ENCODE measurements around the gene NADSYN1. TPM values are rescaled to one million over a fixed set of nuclear protein-coding genes. Genes with fewer than 3 reads are reported as not detected.

The NADSYN1 gene
- polyA plus RNA-seq, 1 donor from 2014 or later, result 66.9 TPM

- no peak overlapping the region for H2AFZ ChIP-seq (ENCODE audit: low read depth, low read length)
- no peaks in the 10 kb centered on the region for H3K36me3 ChIP-seq (ENCODE audit: insufficient read depth, low read length)
Observed at GRCh38 chr11:71476031-71476430, 23.0 kb downstream of the NADSYN1 start.

GRCh38 chr11:71476926-71477640 is 24.1 kb downstream of the NADSYN1 start:
- Histone ChIP-seq H3K4me2 (ENCODE audit: low read length) (no peak overlapping the region), H4K20me1 (ENCODE audit: insufficient read depth) (no peaks in the 10 kb centered on the region), H3K79me2 (replicated peaks; ENCODE audit: insufficient read depth, low read length) (no peaks in the 10 kb centered on the region), H3K9me2 (ENCODE audit: insufficient read depth, low read length) (no peaks in the 10 kb centered on the region), H3K9me3 (ENCODE audit: low read length) (no peaks in the 10 kb centered on the region), H3K4me3 (ENCODE audit: low read length) (no peak overlapping the region), H3K9ac (ENCODE audit: low read length) (no peak overlapping the region), H3K36me3 (ENCODE audit: insufficient read depth, low read length) (no peaks in the 10 kb centered on the region), H3K27ac (ENCODE audit: low read length) (no peak overlapping the region), H3K27me3 (ENCODE audit: insufficient read depth, low read depth, low read length) (no peaks in the 10 kb centered on the region), H2AFZ (ENCODE audit: low read depth, low read length) (no peak overlapping the region), H3F3A (ENCODE audit: insufficient read depth, low read length, poor library complexity, severe bottlenecking) (no peaks in the 10 kb centered on the region)
- TF ChIP-seq EZH2 (IDR thresholded peaks at IDR 0.05; ENCODE audit: borderline replicate concordance, insufficient read depth, low read length, poor library complexity, severe bottlenecking) (no peak), CTCF (IDR thresholded peaks at IDR 0.05; ENCODE audit: poor library complexity, severe bottlenecking) (no peak), POLR2AphosphoS5 (IDR thresholded peaks at IDR 0.05) (no peak), SMC3 (conservative IDR thresholded peaks at IDR 0.05; ENCODE audit: poor library complexity) (no peak), REST (IDR thresholded peaks at IDR 0.05; ENCODE audit: borderline replicate concordance) (no peak)

More at GRCh38 chr11:71476031-71476430, 23.0 kb downstream of the NADSYN1 start:
- Histone ChIP-seq H3F3A (ENCODE audit: insufficient read depth, low read length, poor library complexity, severe bottlenecking) (no peaks in the 10 kb centered on the region), H3K9me2 (ENCODE audit: insufficient read depth, low read length) (no peaks in the 10 kb centered on the region), H4K20me1 (ENCODE audit: insufficient read depth) (no peaks in the 10 kb centered on the region), H3K27ac (ENCODE audit: low read length) (no peak overlapping the region), H3K79me2 (replicated peaks; ENCODE audit: insufficient read depth, low read length) (no peaks in the 10 kb centered on the region), H3K4me2 (ENCODE audit: low read length) (no peak overlapping the region), H3K4me3 (ENCODE audit: low read length) (no peak overlapping the region), H3K9ac (ENCODE audit: low read length) (no peak overlapping the region), H3K9me3 (ENCODE audit: low read length) (no peaks in the 10 kb centered on the region), H3K27me3 (ENCODE audit: insufficient read depth, low read depth, low read length) (no peaks in the 10 kb centered on the region)
- TF ChIP-seq EZH2 (IDR thresholded peaks at IDR 0.05; ENCODE audit: borderline replicate concordance, insufficient read depth, low read length, poor library complexity, severe bottlenecking) (no peak), POLR2AphosphoS5 (IDR thresholded peaks at IDR 0.05) (no peak), SMC3 (conservative IDR thresholded peaks at IDR 0.05; ENCODE audit: poor library complexity) (no peak), EP300 (conservative IDR thresholded peaks at IDR 0.05; ENCODE audit: poor library complexity, severe bottlenecking) (no peak), TAF1 (IDR thresholded peaks at IDR 0.05; ENCODE audit: low read depth) (no peak), CTCF (IDR thresholded peaks at IDR 0.05; ENCODE audit: poor library complexity, severe bottlenecking) (no peak), MXI1 (conservative IDR thresholded peaks at IDR 0.05; ENCODE audit: poor library complexity, severe bottlenecking) (no peak), REST (IDR thresholded peaks at IDR 0.05; ENCODE audit: borderline replicate concordance) (no peak), RAD21 (conservative IDR thresholded peaks at IDR 0.05) (no peak)
